ENCODE measurements around the gene SLC2A8.

Gene SLC2A8

GRCh38 chr9:127396808-127397645 is at the start of gene SLC2A8:
SLC2A8 (plus strand) TSS chr9:127397169; CDS start chr9:127397231, 62 bp downstream.
- DNase-seq (ENCODE audit: low spot score), result peak; percentile 100

GRCh38 chr9:127347831-127348776 is 48.9 kb upstream of the SLC2A8 start:
- no peak for DNase-seq (ENCODE audit: low spot score)

GRCh38 chr9:127349483-127350113 is 47.4 kb upstream of the SLC2A8 start:
- DNase-seq (ENCODE audit: low spot score), result no peak

- no peak for DNase-seq (ENCODE audit: low spot score)
Measured at GRCh38 chr9:127351182-127352166, 45.5 kb upstream of the SLC2A8 start.

- DNase-seq (ENCODE audit: low spot score), result peak; percentile 47
Measured at GRCh38 chr9:127353882-127354281, 43.1 kb upstream of the SLC2A8 start.

GRCh38 chr9:127356906-127357305 is 40.1 kb upstream of the SLC2A8 start:
- no peak for DNase-seq (ENCODE audit: low spot score)

- DNase-seq (ENCODE audit: low spot score), result no peak
Measured at GRCh38 chr9:127358023-127358535, 38.9 kb upstream of the SLC2A8 start.

- DNase-seq (ENCODE audit: low spot score), result no peak
Measured at GRCh38 chr9:127358770-127359169, 38.2 kb upstream of the SLC2A8 start.

- peak; percentile 31 for DNase-seq (ENCODE audit: low spot score)
Measured at GRCh38 chr9:127360250-127360649, 36.7 kb upstream of the SLC2A8 start.

- no peak for DNase-seq (ENCODE audit: low spot score)
Measured at GRCh38 chr9:127360829-127361228, 36.1 kb upstream of the SLC2A8 start.

- no peak for DNase-seq (ENCODE audit: low spot score)
Measured at GRCh38 chr9:127361561-127361960, 35.4 kb upstream of the SLC2A8 start.

- DNase-seq (ENCODE audit: low spot score), result no peak
Measured at GRCh38 chr9:127362829-127363228, 34.1 kb upstream of the SLC2A8 start.

GRCh38 chr9:127365461-127365860 is 31.5 kb upstream of the SLC2A8 start:
- no peak for DNase-seq (ENCODE audit: low spot score)

GRCh38 chr9:127366594-127366993 is 30.4 kb upstream of the SLC2A8 start:
- DNase-seq (ENCODE audit: low spot score), result peak; percentile 37

- no peak for DNase-seq (ENCODE audit: low spot score)
Measured at GRCh38 chr9:127368852-127369402, 28.0 kb upstream of the SLC2A8 start.

GRCh38 chr9:127369428-127369827 is 27.5 kb upstream of the SLC2A8 start:
- no peak for DNase-seq (ENCODE audit: low spot score)

- DNase-seq (ENCODE audit: low spot score), result no peak
Measured at GRCh38 chr9:127370147-127370579, 26.8 kb upstream of the SLC2A8 start.

- DNase-seq (ENCODE audit: low spot score), result no peak
Measured at GRCh38 chr9:127370672-127371648, 26.0 kb upstream of the SLC2A8 start.

- DNase-seq (ENCODE audit: low spot score), result no peak
Measured at GRCh38 chr9:127380479-127380878, 16.5 kb upstream of the SLC2A8 start.

Measured in pons (tissue), 1 donor.